HepG2 (cell line): Measurements from ENCODE around the gene BFSP1.

ENCODE experiments used
- CBX5 ChIP-seq: sonication (generic); formaldehyde crosslinking; IDR thresholded peaks from 2 replicates; pipeline ENCODE4 v1.4.0; 2020; ENCODE audit warnings: missing genetic modification reagents, borderline replicate concordance
- ELF1 ChIP-seq: sonication (generic); formaldehyde crosslinking; IDR thresholded peaks from 2 replicates; pipeline ENCODE4 v1.4.0; 2020; ENCODE audit warnings: missing genetic modification reagents
- EP300 ChIP-seq, 3 experiments: sonication (generic) in 1 of 3; formaldehyde crosslinking in 1 of 3; IDR thresholded peaks; 2 replicates each; pipeline versions ENCODE4 v1.5.1 to v1.6.1; 2011 to 2020; ENCODE audit warnings: low read depth in 2 of 3, low read length in 2 of 3, borderline replicate concordance in 1 of 3, improper control_type of control experiment in 1 of 3, mild to moderate bottlenecking in 1 of 3, missing genetic modification reagents in 1 of 3, moderate library complexity in 1 of 3
- FOXM1 ChIP-seq: sonication (generic); formaldehyde crosslinking; IDR thresholded peaks from 2 replicates; pipeline ENCODE4 v1.5.0; 2020; ENCODE audit warnings: missing genetic modification reagents
- POLR2A ChIP-seq, 2 experiments: IDR thresholded peaks; 2 replicates each; pipeline ENCODE4 v1.6.1; 2011; ENCODE audit warnings: low read depth in 2 of 2, low read length in 2 of 2, mild to moderate bottlenecking in 1 of 2, moderate library complexity in 1 of 2; ENCODE audit not compliant: insufficient read depth in 1 of 2
- ZBTB1 ChIP-seq: sonication (generic); formaldehyde crosslinking; IDR thresholded peaks from 2 replicates; pipeline ENCODE4 v1.4.0; 2020; ENCODE audit warnings: missing genetic modification reagents, borderline replicate concordance
- ZHX1 ChIP-seq: sonication (generic); formaldehyde crosslinking; IDR thresholded peaks from 2 replicates; pipeline ENCODE4 v1.8.1; 2022; ENCODE audit warnings: low read depth, mild to moderate bottlenecking, missing genetic modification reagents
- ZNF513 ChIP-seq: sonication (generic); formaldehyde crosslinking; conservative IDR thresholded peaks from 2 replicates; pipeline ENCODE4 v1.5.0; 2020; ENCODE audit warnings: missing genetic modification reagents
- TF ChIP-seq, protein P1 (sequence below): sonication (generic); formaldehyde crosslinking; IDR thresholded peaks from 2 replicates; pipeline ENCODE4 v1.5.0; 2020; ENCODE audit warnings: mild to moderate bottlenecking, missing genetic modification reagents, moderate library complexity

DNA sequence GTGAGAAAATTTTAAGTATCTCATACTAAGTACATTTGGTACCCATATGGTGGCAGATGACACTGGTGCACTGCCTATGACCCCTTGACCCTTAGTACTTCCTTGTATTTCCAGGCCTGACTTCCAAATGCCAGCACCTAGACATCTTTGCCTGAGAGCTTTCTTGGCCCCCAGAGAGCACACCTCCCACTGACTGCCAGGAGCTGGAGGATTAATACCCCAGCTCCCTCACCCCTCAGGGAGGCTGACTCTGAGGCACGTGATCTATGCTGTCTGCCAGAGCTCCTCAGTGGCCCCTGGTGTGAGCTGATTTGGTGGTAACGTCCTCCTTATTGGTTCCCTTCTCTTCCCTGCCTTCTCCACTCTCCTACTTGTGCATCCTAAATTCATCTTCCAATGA lies 38.0 kb downstream of the BFSP1 start:
- TF ChIP-seq ZBTB1 (CRISPR knock-in tag) (no peak), POLR2A (IDR thresholded peaks at IDR 0.05; ENCODE audit: insufficient read depth in 1 of 2, low read depth in 2 of 2, low read length in 2 of 2) (no peak), ZHX1 (CRISPR knock-in tag) (no peak), ZNF513 (CRISPR knock-in tag) (no peak), ELF1 (CRISPR knock-in tag) (no peak), CBX5 (CRISPR knock-in tag) (no peak), FOXM1 (CRISPR knock-in tag) (no peak), EP300 (IDR thresholded peaks at IDR 0.05; ENCODE audit: low read depth in 2 of 2, low read length in 2 of 2) (no peak), EP300 (CRISPR knock-in tag; IDR thresholded peaks at IDR 0.05; ENCODE audit: borderline replicate concordance) (no peak)
- TF ChIP-seq, protein P1, sequence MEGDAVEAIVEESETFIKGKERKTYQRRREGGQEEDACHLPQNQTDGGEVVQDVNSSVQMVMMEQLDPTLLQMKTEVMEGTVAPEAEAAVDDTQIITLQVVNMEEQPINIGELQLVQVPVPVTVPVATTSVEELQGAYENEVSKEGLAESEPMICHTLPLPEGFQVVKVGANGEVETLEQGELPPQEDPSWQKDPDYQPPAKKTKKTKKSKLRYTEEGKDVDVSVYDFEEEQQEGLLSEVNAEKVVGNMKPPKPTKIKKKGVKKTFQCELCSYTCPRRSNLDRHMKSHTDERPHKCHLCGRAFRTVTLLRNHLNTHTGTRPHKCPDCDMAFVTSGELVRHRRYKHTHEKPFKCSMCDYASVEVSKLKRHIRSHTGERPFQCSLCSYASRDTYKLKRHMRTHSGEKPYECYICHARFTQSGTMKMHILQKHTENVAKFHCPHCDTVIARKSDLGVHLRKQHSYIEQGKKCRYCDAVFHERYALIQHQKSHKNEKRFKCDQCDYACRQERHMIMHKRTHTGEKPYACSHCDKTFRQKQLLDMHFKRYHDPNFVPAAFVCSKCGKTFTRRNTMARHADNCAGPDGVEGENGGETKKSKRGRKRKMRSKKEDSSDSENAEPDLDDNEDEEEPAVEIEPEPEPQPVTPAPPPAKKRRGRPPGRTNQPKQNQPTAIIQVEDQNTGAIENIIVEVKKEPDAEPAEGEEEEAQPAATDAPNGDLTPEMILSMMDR (CRISPR knock-in tag): no peak
